GM18951 (cell line): Measurements from ENCODE around the gene MACROD2.
"Not testable (repeated sequence)": the region's sequence is repeated elsewhere in the genome, so short reads cannot be mapped to it uniquely, and the experiment has no call there.

Experiments used
- POLR2A ChIP-seq: IDR thresholded peaks from 4 replicates; pipeline ENCODE4 v1.6.1; 2011; ENCODE audit warnings: mild to moderate bottlenecking; ENCODE audit not compliant: insufficient read length, insufficient read depth; ENCODE audit errors: extremely low read depth
- in situ Hi-C: fragments of 300-500 bp; cut with MboI; formaldehyde crosslinking; loops from one replicate; pipeline ENCODE4 v1.12.0; 2022; ENCODE audit warnings: low sequenced_read_pairs, mixed read lengths, inconsistent platforms; ENCODE audit not compliant: unreplicated experiment

Gene MACROD2

GRCh38 chr20:15977026-15977425 lies 1981.7 kb downstream of the MACROD2 start:
- TF ChIP-seq POLR2A, result no peak
- in situ Hi-C loops, result no loop called here

DNA sequence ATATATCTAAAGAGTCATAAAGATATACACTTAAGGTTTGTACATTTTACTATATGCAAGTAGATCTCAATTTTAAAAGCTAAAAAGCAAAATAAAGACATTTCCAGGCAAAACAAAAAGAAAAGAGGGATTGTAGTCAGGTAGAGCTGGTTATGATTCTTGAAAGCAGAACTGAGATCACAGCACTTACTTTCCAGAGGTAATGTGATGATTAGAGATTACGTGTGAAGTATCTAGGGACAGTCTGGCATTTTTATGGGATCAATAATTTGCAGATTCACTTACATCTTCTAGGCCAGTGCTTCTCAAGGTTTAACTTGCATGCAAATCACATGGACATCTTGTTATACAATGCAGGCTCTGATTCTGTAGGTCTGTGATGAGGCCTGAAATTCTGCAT lies 1982.4 kb downstream of the MACROD2 start:
- in situ Hi-C loops, result no loop called here
- no peak for TF ChIP-seq POLR2A

DNA sequence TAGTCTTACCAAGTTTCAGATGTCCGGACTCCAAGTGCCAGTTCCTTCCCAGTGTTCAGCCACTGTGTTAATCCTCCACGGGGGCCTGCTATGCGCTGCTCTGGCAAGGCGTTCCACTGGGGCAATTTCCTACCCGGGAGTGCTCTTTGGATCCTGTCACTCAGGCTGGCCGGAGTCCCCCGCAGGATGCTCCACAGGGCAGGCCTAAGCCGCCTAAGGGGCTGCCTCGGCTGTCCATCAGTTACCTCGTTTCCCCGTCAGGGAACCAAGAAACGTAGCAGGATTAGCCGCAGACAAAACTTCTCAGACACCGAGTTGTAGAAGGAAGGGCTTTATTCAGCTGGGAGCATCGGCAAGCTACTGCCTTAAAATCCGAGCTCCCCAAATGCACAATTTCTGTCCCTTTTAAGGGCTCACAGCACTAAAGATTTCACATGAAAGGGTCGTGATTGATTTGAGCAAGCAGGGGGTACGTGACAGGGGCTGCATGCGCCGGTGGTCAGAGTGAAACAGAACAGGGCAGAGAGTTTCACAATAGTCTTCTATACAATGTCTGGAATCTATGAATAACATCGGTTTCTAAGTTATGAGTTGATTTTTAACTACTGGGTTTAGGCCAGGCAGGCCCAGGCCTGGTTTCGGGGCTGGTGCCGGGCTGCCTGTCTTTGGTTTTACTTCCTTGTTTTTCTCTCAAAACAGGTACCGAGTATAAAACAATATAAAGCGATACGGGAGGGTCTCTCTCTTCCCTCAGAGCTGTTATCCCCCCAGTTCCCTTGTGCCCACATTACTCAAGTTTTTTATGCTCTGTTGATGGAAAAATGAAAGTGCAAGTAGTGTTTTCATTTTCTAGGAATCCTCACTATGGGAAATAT lies 1990.4 kb downstream of the MACROD2 start:
- in situ Hi-C loops, result not testable (repeated sequence)

GRCh38 chr20:15986690-15987089 lies 1991.4 kb downstream of the MACROD2 start:
- in situ Hi-C loops, result no loop called here
- TF ChIP-seq POLR2A, result no peak

DNA sequence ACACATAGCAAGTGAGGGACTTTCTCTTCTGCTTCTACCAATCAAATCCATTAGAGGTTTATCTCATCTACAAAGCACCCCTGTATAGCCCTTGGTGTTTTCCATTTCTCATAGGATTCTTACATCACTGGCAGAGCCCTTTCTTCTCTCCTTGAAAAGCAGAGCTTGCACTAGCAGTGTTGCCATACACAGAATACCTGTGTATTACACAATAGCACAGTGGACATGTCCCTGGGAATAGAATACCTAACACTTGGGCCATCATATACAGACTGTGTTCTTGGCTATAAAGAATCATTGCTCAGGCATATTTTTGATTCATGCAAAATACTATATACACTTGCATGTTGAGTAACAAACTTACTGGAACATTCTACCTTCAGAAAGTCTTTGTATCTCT lies 1996.0 kb downstream of the MACROD2 start:
- no peak for TF ChIP-seq POLR2A
- in situ Hi-C loops, result no loop called here

- TF ChIP-seq POLR2A, result no peak
- in situ Hi-C loops, result no loop called here
Measured at GRCh38 chr20:15992564-15992963, 1997.2 kb downstream of the MACROD2 start.

DNA sequence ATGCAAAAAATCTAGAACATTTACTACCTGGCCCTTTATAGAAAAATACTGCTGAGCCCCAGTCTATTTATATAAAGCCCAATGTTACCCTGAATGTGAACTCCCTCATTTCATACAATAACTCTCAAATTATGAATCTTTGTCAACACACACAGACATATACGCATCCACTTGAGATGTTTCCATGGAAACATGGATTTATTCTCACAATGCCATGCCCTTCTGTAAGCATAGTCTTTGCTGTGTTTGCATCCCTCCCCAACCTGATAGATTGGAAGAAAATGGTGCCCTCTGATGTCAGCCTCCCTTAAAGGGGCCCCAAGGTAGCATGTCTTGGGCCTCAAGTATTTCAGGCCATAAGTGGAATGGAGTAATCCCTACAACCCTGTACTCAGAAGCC lies 2004.8 kb downstream of the MACROD2 start:
- TF ChIP-seq POLR2A, result no peak
- in situ Hi-C loops, result no loop called here

- no peak for TF ChIP-seq POLR2A
- in situ Hi-C loops, result no loop called here
Measured at GRCh38 chr20:16001286-16001685, 2006.0 kb downstream of the MACROD2 start.

DNA sequence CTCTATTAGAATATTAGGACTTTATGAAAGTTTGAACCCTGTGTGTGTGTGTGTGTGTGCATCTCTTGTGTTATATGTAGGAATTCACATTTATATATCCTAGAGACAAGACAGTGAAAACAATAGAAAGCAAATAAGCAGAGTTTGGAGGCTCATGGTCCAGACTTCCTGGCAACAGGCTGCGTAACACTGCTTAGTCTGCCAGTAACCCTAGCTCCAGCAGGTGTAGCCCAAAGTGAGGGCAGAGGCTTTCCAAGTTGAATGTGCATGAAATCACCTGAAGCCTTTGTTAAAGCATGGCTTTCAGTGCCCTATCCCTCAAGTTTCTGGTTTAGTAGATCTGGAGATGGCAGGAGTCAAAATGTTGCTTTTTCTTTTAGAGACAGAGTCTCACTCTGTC lies 2008.0 kb downstream of the MACROD2 start:
- in situ Hi-C loops, result no loop called here

DNA sequence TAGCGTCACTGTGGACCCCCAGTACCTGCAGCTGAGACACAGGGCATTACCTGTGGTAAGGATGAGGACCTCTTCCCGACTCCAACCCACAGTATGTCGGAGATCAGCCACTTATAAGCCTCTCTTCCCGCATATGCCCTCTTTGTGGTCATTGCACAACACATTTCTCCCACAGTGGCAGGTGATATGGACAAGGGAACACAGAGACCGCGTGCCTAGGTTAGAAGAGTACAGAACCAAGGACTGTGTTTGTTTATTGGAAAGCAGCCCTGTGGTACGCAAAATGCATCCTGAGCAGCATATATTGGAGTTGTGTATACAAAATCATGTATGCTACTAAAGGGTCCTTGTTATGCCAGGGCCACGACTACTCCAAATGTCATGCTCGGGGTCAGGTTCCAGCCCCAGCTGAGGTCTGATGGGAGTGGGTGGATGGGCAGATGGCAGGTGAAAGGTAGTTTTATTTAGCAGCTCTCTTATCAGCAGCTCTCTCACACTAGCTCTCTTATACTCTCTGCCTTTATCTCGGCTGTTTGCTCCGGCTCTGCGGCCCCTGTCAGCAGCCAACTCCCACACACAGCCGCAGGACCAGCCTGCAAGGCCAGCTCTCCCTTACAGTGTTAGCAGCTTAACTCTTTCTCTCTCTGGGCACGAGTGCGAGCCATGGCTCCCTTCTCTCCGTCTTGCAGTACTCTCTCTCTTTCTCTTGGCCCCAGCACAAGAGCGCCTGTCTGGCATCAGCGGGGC lies 2009.0 kb downstream of the MACROD2 start:
- no peak for TF ChIP-seq POLR2A
- in situ Hi-C loops, result no loop called here

More for the DNA sequence above, 2008.0 kb downstream of the MACROD2 start:
- no peak for TF ChIP-seq POLR2A

GRCh38 chr20:16005021-16005914 lies 2010.0 kb downstream of the MACROD2 start:
- TF ChIP-seq POLR2A, result no peak
- in situ Hi-C loops, result no loop called here

DNA sequence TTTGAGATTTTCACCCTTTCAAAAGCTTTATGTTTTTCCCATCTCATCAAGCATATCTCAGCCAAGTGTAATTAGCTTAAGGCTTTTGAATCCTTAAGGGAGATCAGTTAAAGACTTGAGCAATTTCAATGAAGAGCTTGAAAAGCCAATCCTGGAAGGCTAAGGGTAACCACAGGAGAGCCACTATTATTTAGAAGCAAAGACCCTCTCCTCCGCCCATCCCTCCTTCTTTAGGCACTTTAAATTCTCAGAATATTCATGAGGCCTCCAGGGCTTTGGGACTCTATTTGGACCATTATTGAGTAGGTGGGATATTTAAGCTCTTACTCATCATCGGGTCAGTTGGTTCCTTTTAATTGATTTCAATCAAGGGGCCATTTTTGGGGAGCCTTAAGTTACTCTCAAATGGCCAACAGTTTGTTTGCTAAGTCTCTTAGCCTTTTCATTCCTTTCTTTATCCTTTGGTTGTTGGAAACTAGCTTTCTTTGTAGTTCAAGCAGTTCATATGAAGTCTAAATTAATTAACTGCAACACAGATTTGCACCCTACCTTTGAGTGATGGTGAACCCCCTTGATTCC lies 2010.7 kb downstream of the MACROD2 start:
- in situ Hi-C loops, result no loop called here
- TF ChIP-seq POLR2A, result no peak

DNA sequence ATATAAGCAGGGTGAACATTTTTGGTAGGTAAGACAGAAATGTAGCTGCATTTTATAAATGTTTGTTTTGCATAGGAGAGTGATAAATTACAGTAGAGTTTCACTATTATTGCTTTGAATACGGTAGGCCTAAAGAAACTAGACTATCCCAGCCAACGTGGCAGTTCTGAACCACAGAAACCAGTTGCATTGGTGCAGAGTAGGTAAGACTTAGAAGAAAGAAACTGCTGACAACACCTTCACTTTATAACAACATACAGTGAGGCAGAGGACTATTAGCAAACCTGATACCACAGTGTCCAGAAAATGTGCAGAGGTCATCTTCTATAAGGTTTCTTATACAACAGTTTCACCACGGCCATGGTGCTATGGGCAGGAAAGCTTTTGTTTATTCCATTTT lies 2011.8 kb downstream of the MACROD2 start:
- no peak for TF ChIP-seq POLR2A
- in situ Hi-C loops, result no loop called here
